ENCODE results near the gene RAB44. TPM values are rescaled to one million over a fixed set of nuclear protein-coding genes. Genes with fewer than 3 reads are reported as not detected.
"Not testable (repeated sequence)": the region's sequence is repeated elsewhere in the genome, so short reads cannot be mapped to it uniquely, and the experiment has no call there.

RAB44 gene
- total RNA-seq, 1 donor from 2014 or later, result not detected

GRCh38 chr6:36698196-36698595, 570 bp downstream of the RAB44 start:
- H3K36me3 ChIP-seq (ENCODE audit: control insufficient read depth in 3 of 3, insufficient read depth in 3 of 3, low read length in 3 of 3), result no peaks in the 10 kb centered on the region
- H3K9ac ChIP-seq (ENCODE audit: low read depth in 1 of 3, low read length in 3 of 3), result no peak overlapping the region
- no peaks in the 10 kb centered on the region for H3K9me3 ChIP-seq (ENCODE audit: control insufficient read depth in 3 of 3, low read length in 3 of 3)
- no peaks in the 10 kb centered on the region for H3K27me3 ChIP-seq (ENCODE audit: control insufficient read depth in 3 of 3, insufficient read depth in 3 of 3, low read length in 3 of 3)
- no peak overlapping the region for H3K4me3 ChIP-seq (ENCODE audit: low read length in 3 of 3)
- peaks cover 0 to 4% (median under 1%) of the 10 kb centered on the region in 3 donors for H3K4me1 ChIP-seq (ENCODE audit: control insufficient read depth in 3 of 3, insufficient read depth in 3 of 3, low read length in 3 of 3)
- H3K27ac ChIP-seq (ENCODE audit: low read depth, low read length), result no peak overlapping the region

DNA sequence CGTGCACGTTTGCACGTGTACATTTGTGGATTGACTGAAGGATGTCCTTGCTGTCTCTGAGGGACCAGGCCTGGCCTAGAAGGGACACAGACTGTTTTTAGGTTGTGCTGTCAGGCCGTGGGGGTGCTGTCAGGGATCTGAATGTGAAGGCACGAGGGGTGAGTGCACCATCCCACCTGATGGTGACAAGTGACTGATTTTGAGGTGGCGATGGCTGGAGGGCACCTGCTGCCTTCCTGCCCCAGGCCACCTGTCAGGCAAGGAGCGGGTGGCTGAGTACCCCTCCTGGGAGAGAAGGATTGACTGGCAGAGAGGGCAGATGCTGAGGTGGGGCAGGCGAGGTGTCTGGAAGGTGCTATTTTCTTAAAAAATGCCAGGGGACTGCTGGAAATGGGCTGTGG, 1.2 kb downstream of the RAB44 start:
- Histone ChIP-seq H3K4me3 (ENCODE audit: low read length in 3 of 3) (no peak overlapping the region), H3K27ac (ENCODE audit: low read depth, low read length) (no peak overlapping the region), H3K9me3 (ENCODE audit: control insufficient read depth in 3 of 3, low read length in 3 of 3) (no peaks in the 10 kb centered on the region), H3K27me3 (ENCODE audit: control insufficient read depth in 3 of 3, insufficient read depth in 3 of 3, low read length in 3 of 3) (no peaks in the 10 kb centered on the region), H3K4me1 (ENCODE audit: control insufficient read depth in 3 of 3, insufficient read depth in 3 of 3, low read length in 3 of 3) (no peaks in the 10 kb centered on the region), H3K9ac (ENCODE audit: low read depth in 1 of 3, low read length in 3 of 3) (no peak overlapping the region), H3K36me3 (ENCODE audit: control insufficient read depth in 3 of 3, insufficient read depth in 3 of 3, low read length in 3 of 3) (no peaks in the 10 kb centered on the region)

GRCh38 chr6:36699348-36699747, 1.7 kb downstream of the RAB44 start:
- Histone ChIP-seq H3K4me1 (ENCODE audit: control insufficient read depth in 3 of 3, insufficient read depth in 3 of 3, low read length in 3 of 3) (no peaks in the 10 kb centered on the region), H3K27me3 (ENCODE audit: control insufficient read depth in 3 of 3, insufficient read depth in 3 of 3, low read length in 3 of 3) (no peaks in the 10 kb centered on the region), H3K9me3 (ENCODE audit: control insufficient read depth in 3 of 3, low read length in 3 of 3) (no peaks in the 10 kb centered on the region), H3K27ac (ENCODE audit: low read depth, low read length) (no peak overlapping the region), H3K4me3 (ENCODE audit: low read length in 3 of 3) (no peak overlapping the region), H3K36me3 (ENCODE audit: control insufficient read depth in 3 of 3, insufficient read depth in 3 of 3, low read length in 3 of 3) (no peaks in the 10 kb centered on the region), H3K9ac (ENCODE audit: low read depth in 1 of 3, low read length in 3 of 3) (no peak overlapping the region)

DNA sequence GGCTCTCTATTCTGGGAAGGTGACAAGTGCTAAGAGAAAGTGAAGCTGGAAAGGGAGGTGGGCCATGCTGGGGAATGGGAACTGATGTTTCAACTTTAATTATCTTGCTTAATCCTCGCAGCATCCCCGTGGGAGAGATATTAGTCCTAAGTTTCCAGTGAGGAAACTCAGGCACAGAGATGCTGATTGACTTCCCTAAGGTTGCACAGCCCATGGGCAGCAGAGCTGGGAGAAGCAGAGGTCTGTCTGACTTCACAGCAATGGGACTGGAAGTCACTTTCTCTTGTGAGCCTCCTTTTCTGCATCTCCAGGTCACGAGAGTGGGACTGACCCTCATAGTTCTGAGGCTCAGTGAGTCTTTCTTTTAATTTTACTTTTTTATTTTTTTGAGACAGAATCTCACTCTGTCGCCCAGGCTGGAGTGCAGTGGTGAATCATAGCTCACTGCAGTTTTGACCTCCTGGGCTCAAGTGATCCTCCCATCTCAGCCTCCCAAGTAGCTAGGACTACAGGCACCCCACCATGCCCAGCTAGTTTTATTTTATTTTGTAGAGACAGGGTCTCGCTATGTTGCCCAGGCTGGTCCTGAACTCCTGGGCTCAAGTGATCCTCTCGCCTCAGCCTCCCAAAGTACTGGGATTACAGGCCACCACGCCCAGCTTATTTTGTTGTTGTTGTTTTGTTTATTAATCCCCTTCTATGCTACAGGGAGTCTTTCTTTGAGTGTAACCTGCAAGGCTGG, 2.6 kb downstream of the RAB44 start:
- Histone ChIP-seq H3K9ac (ENCODE audit: low read depth in 1 of 3, low read length in 3 of 3) (no peak overlapping the region), H3K27ac (ENCODE audit: low read depth, low read length) (no peak overlapping the region), H3K4me1 (ENCODE audit: control insufficient read depth in 3 of 3, insufficient read depth in 3 of 3, low read length in 3 of 3) (no peaks in the 10 kb centered on the region), H3K9me3 (ENCODE audit: control insufficient read depth in 3 of 3, low read length in 3 of 3) (no peaks in the 10 kb centered on the region), H3K4me3 (ENCODE audit: low read length in 3 of 3) (no peak overlapping the region), H3K27me3 (ENCODE audit: control insufficient read depth in 3 of 3, insufficient read depth in 3 of 3, low read length in 3 of 3) (no peaks in the 10 kb centered on the region), H3K36me3 (ENCODE audit: control insufficient read depth in 3 of 3, insufficient read depth in 3 of 3, low read length in 3 of 3) (no peaks in the 10 kb centered on the region)

GRCh38 chr6:36700831-36701230, 3.2 kb downstream of the RAB44 start:
- Histone ChIP-seq H3K9ac (ENCODE audit: low read depth in 1 of 3, low read length in 3 of 3) (no peak overlapping the region), H3K4me1 (ENCODE audit: control insufficient read depth in 3 of 3, insufficient read depth in 3 of 3, low read length in 3 of 3) (no peaks in the 10 kb centered on the region), H3K9me3 (ENCODE audit: control insufficient read depth in 3 of 3, low read length in 3 of 3) (no peaks in the 10 kb centered on the region), H3K4me3 (ENCODE audit: low read length in 3 of 3) (no peak overlapping the region), H3K27me3 (ENCODE audit: control insufficient read depth in 3 of 3, insufficient read depth in 3 of 3, low read length in 3 of 3) (no peaks in the 10 kb centered on the region), H3K27ac (ENCODE audit: low read depth, low read length) (no peak overlapping the region), H3K36me3 (ENCODE audit: control insufficient read depth in 3 of 3, insufficient read depth in 3 of 3, low read length in 3 of 3) (no peaks in the 10 kb centered on the region)

GRCh38 chr6:36701401-36701991, 3.9 kb downstream of the RAB44 start:
- H3K4me1 ChIP-seq (ENCODE audit: control insufficient read depth in 3 of 3, insufficient read depth in 3 of 3, low read length in 3 of 3), result no peaks in the 10 kb centered on the region
- no peak overlapping the region for H3K4me3 ChIP-seq (ENCODE audit: low read length in 3 of 3)
- H3K9ac ChIP-seq (ENCODE audit: low read depth in 1 of 3, low read length in 3 of 3), result no peak overlapping the region
- H3K27ac ChIP-seq (ENCODE audit: low read depth, low read length), result no peak overlapping the region
- no peaks in the 10 kb centered on the region for H3K27me3 ChIP-seq (ENCODE audit: control insufficient read depth in 3 of 3, insufficient read depth in 3 of 3, low read length in 3 of 3)
- no peaks in the 10 kb centered on the region for H3K36me3 ChIP-seq (ENCODE audit: control insufficient read depth in 3 of 3, insufficient read depth in 3 of 3, low read length in 3 of 3)
- no peaks in the 10 kb centered on the region for H3K9me3 ChIP-seq (ENCODE audit: control insufficient read depth in 3 of 3, low read length in 3 of 3)

DNA sequence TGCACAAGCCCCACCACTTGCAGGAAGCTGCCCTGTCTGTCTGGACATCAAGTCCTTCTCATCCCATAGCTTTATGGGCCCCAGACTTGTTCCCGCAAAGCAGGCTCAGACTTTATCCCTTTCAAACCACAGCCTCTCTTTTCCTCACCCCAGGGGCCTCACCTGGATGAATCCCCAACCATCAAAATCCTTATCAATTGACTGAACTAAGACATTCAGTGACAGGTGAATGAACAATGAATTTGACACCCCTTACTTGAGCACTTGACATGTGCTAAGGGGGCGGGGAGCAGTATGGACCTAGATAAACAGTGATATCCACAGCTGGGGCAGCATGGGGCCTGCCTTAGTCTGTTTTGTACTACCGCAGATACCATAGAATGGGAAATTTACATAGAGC, 5.0 kb downstream of the RAB44 start:
- Histone ChIP-seq H3K27ac (ENCODE audit: low read depth, low read length) (no peak overlapping the region), H3K4me3 (ENCODE audit: low read length in 3 of 3) (no peak overlapping the region), H3K4me1 (ENCODE audit: control insufficient read depth in 3 of 3, insufficient read depth in 3 of 3, low read length in 3 of 3) (no peaks in the 10 kb centered on the region), H3K27me3 (ENCODE audit: control insufficient read depth in 3 of 3, insufficient read depth in 3 of 3, low read length in 3 of 3) (no peaks in the 10 kb centered on the region), H3K36me3 (ENCODE audit: control insufficient read depth in 3 of 3, insufficient read depth in 3 of 3, low read length in 3 of 3) (no peaks in the 10 kb centered on the region), H3K9ac (ENCODE audit: low read depth in 1 of 3, low read length in 3 of 3) (no peak overlapping the region), H3K9me3 (ENCODE audit: control insufficient read depth in 3 of 3, low read length in 3 of 3) (no peaks in the 10 kb centered on the region)

DNA sequence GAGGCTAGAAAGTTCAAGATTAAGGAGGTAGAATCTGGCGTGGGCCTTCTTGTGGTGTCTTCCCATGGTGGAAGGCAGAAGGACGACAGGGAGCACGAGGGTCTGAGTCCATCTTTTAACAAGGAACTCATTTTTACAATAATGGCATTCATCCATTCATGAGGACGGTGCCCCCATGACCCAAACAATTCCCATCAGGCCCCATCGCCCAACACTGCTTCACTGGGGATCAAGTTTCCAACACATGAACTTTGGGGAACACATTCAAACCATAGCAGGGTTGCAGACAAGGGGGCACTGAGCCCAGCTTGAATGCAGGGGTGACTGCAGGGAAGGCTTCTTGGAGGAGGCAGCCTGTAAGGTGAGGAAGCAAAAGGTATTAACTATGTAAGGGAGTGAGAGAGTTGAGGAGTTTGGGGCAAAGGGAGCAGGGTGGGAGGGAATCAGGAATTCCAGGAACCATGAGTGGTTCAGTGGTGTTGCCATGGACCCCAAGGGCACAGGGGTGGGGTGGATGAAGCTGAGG, 5.5 kb downstream of the RAB44 start:
- Histone ChIP-seq H3K9me3 (ENCODE audit: control insufficient read depth in 3 of 3, low read length in 3 of 3) (no peaks in the 10 kb centered on the region), H3K4me3 (ENCODE audit: low read length in 3 of 3) (no peak overlapping the region), H3K27me3 (ENCODE audit: control insufficient read depth in 3 of 3, insufficient read depth in 3 of 3, low read length in 3 of 3) (no peaks in the 10 kb centered on the region), H3K9ac (ENCODE audit: low read depth in 1 of 3, low read length in 3 of 3) (no peak overlapping the region), H3K4me1 (ENCODE audit: control insufficient read depth in 3 of 3, insufficient read depth in 3 of 3, low read length in 3 of 3) (no peaks in the 10 kb centered on the region), H3K27ac (ENCODE audit: low read depth, low read length) (no peak overlapping the region), H3K36me3 (ENCODE audit: control insufficient read depth in 3 of 3, insufficient read depth in 3 of 3, low read length in 3 of 3) (no peaks in the 10 kb centered on the region)

GRCh38 chr6:36703982-36704381, 6.4 kb downstream of the RAB44 start:
- Histone ChIP-seq H3K9ac (ENCODE audit: low read depth in 1 of 3, low read length in 3 of 3) (no peak overlapping the region), H3K4me1 (ENCODE audit: control insufficient read depth in 3 of 3, insufficient read depth in 3 of 3, low read length in 3 of 3) (no peaks in the 10 kb centered on the region), H3K27me3 (ENCODE audit: control insufficient read depth in 3 of 3, insufficient read depth in 3 of 3, low read length in 3 of 3) (no peaks in the 10 kb centered on the region), H3K9me3 (ENCODE audit: control insufficient read depth in 3 of 3, low read length in 3 of 3) (no peaks in the 10 kb centered on the region), H3K36me3 (ENCODE audit: control insufficient read depth in 3 of 3, insufficient read depth in 3 of 3, low read length in 3 of 3) (no peaks in the 10 kb centered on the region), H3K27ac (ENCODE audit: low read depth, low read length) (no peak overlapping the region), H3K4me3 (ENCODE audit: low read length in 3 of 3) (no peak overlapping the region)

DNA sequence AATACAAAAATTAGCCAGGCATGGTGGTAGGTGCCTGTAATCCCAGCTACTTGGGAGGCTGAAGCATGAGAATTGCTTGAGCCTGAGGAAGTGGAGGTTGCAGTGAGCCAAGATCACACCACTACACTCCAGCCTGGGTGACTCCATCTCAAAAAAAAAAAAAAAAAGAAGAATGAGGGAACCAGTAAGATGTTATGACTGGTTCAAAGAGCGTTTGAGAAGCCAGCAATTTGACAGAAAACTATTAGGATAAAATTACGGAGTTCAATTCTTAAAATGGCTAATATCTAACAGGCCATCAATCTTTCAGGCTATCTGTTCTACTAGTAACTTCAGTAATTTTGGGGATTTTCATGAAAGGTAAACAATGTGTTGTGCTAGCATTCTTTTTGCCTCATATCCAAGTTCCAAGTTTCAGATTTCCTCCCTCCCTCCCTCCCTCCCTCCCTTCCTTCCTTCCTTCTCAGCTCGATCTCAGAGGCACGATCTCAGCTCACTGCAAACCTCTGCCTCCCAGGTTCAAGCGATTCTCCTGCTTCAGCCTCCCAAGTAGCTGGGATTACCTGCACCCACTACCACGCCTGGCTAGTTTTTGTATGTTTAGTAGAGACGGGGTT, 7.4 kb downstream of the RAB44 start:
- not testable (repeated sequence) for H3K27ac ChIP-seq (ENCODE audit: low read depth, low read length); H3K4me1 ChIP-seq (ENCODE audit: control insufficient read depth in 3 of 3, insufficient read depth in 3 of 3, low read length in 3 of 3); H3K4me3 ChIP-seq (ENCODE audit: low read length in 3 of 3); H3K9ac ChIP-seq (ENCODE audit: low read depth in 1 of 3, low read length in 3 of 3); H3K36me3 ChIP-seq (ENCODE audit: control insufficient read depth in 3 of 3, insufficient read depth in 3 of 3, low read length in 3 of 3); H3K27me3 ChIP-seq (ENCODE audit: control insufficient read depth in 3 of 3, insufficient read depth in 3 of 3, low read length in 3 of 3); H3K9me3 ChIP-seq (ENCODE audit: control insufficient read depth in 3 of 3, low read length in 3 of 3)
